Activated CD8-positive, alpha-beta memory T cell treated with anti-CD3 and anti-CD28 coated beads, Interleukin-2, amount 10 ng/mL, durations not matched to agents 7 days and 5 days (primary cell): ENCODE results near the gene BRCA2. TPM values are rescaled to one million over a fixed set of nuclear protein-coding genes. Genes with fewer than 3 reads are reported as not detected.
"Not testable (repeated sequence)": the region's sequence is repeated elsewhere in the genome, so short reads cannot be mapped to it uniquely, and the experiment has no call there.

Experiments
- ATAC-seq: fragments of 150-1000 bp; cut with Tn5 transposase; one replicate; pipeline ENCODE4 v1.10.0; 2021; ENCODE audit warnings: moderate library complexity
- CTCF ChIA-PET: fragments of 350-600 bp; sonication (Branson Sonifier 250); formaldehyde crosslinking; loops from one replicate; lab custom pipeline; 2021; ENCODE audit warnings: antibody characterized with exemption; lab: Charles Lee
- DNase-seq: peaks from one replicate; pipeline ENCODE4 v3.0.0-alpha.2; 2020
- H3K27ac Mint-ChIP-seq: one replicate; pipeline ENCODE4 v1.8.0; 2021; ENCODE audit warnings: mild to moderate bottlenecking, mixed read lengths
- H3K27me3 Mint-ChIP-seq: one replicate; pipeline ENCODE4 v1.8.0; 2021; ENCODE audit warnings: mixed read lengths
- H3K36me3 Mint-ChIP-seq: one replicate; pipeline ENCODE4 v1.8.0; 2021; ENCODE audit warnings: mild to moderate bottlenecking, mixed read lengths
- H3K4me1 Mint-ChIP-seq: one replicate; pipeline ENCODE4 v1.8.0; 2021; ENCODE audit warnings: mixed read lengths
- H3K4me3 Mint-ChIP-seq: one replicate; pipeline ENCODE4 v1.8.0; 2021; ENCODE audit warnings: mild to moderate bottlenecking, moderate library complexity, mixed read lengths
- H3K9me3 Mint-ChIP-seq: one replicate; pipeline ENCODE4 v1.8.0; 2022; ENCODE audit warnings: low read depth, mixed read lengths
- total RNA-seq, 2 experiments: library from RNA; stranded (reverse); gene quantifications; one replicate each; pipeline ENCODE4 v1.2.3, GENCODE V29; 2021

The BRCA2 gene
- total RNA-seq, 2 experiments from 2014 or later = 25.1 to 37.8 TPM

DNA sequence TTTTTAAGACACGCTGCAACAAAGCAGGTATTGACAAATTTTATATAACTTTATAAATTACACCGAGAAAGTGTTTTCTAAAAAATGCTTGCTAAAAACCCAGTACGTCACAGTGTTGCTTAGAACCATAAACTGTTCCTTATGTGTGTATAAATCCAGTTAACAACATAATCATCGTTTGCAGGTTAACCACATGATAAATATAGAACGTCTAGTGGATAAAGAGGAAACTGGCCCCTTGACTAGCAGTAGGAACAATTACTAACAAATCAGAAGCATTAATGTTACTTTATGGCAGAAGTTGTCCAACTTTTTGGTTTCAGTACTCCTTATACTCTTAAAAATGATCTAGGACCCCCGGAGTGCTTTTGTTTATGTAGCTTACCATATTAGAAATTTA lies 1.2 kb downstream of the BRCA2 start:
- CTCF ChIA-PET = interaction anchor here (1.4 to 2.4 kb wide), 3 partner anchors 10 to 265 kb away, joined by 3 to 9 read pairs (median 8); no protein-coding TSS in a partner anchor
- Mint-ChIP-seq H3K4me1 (peaks cover 48% of the 10 kb centered on the region), H3K27ac (peak overlapping the region; percentile 100), H3K36me3 (peaks cover 32% of the 10 kb centered on the region), H3K4me3 (peak overlapping the region; percentile 93), H3K9me3 (no peaks in the 10 kb centered on the region), H3K27me3 (no peaks in the 10 kb centered on the region)
- ATAC-seq (no peak), DNase-seq (no peak)

DNA sequence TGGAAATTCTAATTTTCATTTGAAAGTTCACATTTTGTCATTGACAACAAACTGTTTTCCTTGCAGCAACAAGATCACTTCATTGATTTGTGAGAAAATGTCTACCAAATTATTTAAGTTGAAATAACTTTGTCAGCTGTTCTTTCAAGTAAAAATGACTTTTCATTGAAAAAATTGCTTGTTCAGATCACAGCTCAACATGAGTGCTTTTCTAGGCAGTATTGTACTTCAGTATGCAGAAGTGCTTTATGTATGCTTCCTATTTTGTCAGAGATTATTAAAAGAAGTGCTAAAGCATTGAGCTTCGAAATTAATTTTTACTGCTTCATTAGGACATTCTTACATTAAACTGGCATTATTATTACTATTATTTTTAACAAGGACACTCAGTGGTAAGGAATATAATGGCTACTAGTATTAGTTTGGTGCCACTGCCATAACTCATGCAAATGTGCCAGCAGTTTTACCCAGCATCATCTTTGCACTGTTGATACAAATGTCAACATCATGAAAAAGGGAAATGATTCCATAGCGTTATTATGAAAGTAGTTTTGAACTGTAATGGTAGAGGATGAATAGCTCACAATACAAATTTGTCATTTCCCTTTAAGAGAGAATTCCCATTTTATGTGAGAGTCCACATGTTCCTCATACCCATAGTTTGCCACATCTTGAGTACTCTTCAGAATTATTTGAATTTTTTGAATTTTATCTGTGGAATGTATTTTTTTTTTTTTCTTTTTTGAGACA lies 2.6 kb downstream of the BRCA2 start:
- Mint-ChIP-seq H3K4me1 (peaks cover 48% of the 10 kb centered on the region), H3K36me3 (peaks cover 43% of the 10 kb centered on the region), H3K27me3 (no peaks in the 10 kb centered on the region), H3K9me3 (no peaks in the 10 kb centered on the region), H3K4me3 (no peak overlapping the region), H3K27ac (no peak overlapping the region)
- no peak for ATAC-seq
- CTCF ChIA-PET = interaction anchor here (0.9 to 2.3 kb wide), 3 partner anchors 12 to 264 kb away, joined by 3 to 5 read pairs (median 5); no protein-coding TSS in a partner anchor
- DNase-seq = no peak

DNA sequence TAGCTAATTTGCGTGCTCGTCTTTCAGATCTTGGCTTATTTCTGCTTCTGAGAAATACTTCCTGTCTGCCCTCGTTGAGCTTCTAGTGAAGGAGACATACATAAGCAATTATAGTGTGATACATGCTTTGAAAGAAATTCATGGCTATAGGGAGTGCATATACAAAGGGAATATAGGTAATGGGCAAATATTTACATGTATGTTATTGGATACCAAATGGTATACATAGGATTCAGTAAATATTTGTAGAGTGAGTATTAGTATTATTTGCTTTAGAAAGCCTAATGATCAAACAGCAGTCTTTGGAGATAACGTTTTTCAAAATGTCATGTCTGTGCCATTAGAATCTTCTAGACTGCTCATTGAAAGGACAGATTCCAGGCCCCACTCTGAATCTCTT lies 5.2 kb downstream of the BRCA2 start:
- CTCF ChIA-PET = no interaction called here
- no peak for DNase-seq
- no peak overlapping the region for H3K27ac Mint-ChIP-seq
- ATAC-seq = no peak
- H3K36me3 Mint-ChIP-seq = peaks cover 54% of the 10 kb centered on the region
- H3K4me1 Mint-ChIP-seq = peaks cover 40% of the 10 kb centered on the region
- H3K27me3 Mint-ChIP-seq = no peaks in the 10 kb centered on the region
- H3K9me3 Mint-ChIP-seq = no peaks in the 10 kb centered on the region
- no peak overlapping the region for H3K4me3 Mint-ChIP-seq

DNA sequence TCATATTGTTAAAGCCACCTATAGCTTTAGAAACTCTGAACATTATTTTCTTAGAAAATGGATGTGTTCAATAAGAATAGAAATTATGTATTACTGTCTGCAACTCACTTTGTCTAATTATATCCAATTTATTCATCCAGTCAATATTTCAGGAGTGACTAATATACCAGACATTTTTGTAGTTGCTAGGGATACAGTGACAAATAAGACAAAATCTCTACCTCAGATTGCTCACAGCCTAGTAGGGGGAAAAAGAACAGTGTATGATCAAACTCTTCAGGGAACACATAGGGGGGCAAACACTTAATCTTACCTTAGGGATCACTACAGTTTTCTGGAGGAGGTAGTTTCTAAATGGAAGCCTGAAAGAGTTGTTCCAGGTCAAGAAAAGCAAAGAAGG lies 8.6 kb downstream of the BRCA2 start:
- H3K4me3 Mint-ChIP-seq = no peak overlapping the region
- ATAC-seq = no peak
- H3K27me3 Mint-ChIP-seq = no peaks in the 10 kb centered on the region
- H3K27ac Mint-ChIP-seq = no peak overlapping the region
- H3K36me3 Mint-ChIP-seq = peaks cover 61% of the 10 kb centered on the region
- H3K9me3 Mint-ChIP-seq = no peaks in the 10 kb centered on the region
- peaks cover 26% of the 10 kb centered on the region for H3K4me1 Mint-ChIP-seq
- no peak for DNase-seq
- CTCF ChIA-PET = no interaction called here

DNA sequence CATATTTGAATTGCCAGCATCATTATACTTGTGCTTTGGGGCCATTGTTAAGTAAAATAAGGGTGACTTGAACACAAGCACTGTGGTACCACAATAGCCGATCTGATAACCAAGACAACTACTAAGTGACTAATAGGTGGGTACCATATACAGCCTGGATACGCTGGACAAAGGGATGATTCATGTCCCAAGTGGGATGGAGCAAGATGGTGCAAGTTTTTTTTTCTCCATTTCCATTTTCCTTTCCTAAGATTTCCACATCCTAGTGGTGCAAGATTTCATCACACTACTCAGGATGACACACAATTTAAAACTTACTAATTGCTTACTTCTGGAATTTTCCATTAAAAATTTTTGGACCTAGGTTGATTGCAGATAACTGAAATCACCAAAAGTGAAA lies 15.1 kb downstream of the BRCA2 start:
- CTCF ChIA-PET = no interaction called here
- no peak for ATAC-seq
- H3K27me3 Mint-ChIP-seq = no peaks in the 10 kb centered on the region
- peaks cover 7% of the 10 kb centered on the region for H3K4me1 Mint-ChIP-seq
- H3K9me3 Mint-ChIP-seq = no peaks in the 10 kb centered on the region
- no peak overlapping the region for H3K27ac Mint-ChIP-seq
- H3K36me3 Mint-ChIP-seq = peaks cover 63% of the 10 kb centered on the region
- DNase-seq = no peak
- H3K4me3 Mint-ChIP-seq = no peak overlapping the region

DNA sequence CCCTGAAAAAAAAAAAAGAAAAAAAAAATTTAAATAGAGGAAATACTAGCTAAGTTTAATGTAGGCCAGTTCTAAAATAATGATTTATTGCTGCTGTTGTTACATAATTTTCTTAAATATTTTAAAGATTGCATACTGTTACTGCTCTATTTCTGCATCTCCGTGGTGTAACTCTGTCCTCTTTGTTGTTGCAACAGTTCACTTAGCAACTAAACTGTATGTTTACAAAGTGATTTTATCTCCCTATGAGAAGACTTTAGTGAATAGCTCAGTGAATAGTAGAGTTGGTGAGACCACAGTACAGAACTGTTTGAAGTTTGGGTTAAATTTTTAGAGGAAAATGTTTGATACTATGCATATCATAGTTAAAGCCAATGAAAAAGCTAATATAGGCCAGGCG lies 19.4 kb downstream of the BRCA2 start:
- H3K4me3 Mint-ChIP-seq = no peak overlapping the region
- CTCF ChIA-PET = interaction anchor here (1.3 kb wide), 1 partner anchor 13 kb away, joined by 3 read pairs; no protein-coding TSS in a partner anchor

DNA sequence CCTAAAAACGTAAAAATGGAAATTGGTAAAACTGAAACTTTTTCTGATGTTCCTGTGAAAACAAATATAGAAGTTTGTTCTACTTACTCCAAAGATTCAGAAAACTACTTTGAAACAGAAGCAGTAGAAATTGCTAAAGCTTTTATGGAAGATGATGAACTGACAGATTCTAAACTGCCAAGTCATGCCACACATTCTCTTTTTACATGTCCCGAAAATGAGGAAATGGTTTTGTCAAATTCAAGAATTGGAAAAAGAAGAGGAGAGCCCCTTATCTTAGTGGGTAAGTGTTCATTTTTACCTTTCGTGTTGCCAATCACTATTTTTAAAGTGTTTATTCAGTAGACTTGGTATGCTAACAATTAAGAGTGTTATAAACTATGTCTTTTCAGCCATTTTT lies 25.6 kb downstream of the BRCA2 start:
- Mint-ChIP-seq H3K27me3 (no peaks in the 10 kb centered on the region), H3K9me3 (peaks cover 2% of the 10 kb centered on the region), H3K4me3 (no peak overlapping the region), H3K36me3 (peaks cover 45% of the 10 kb centered on the region), H3K4me1 (no peaks in the 10 kb centered on the region), H3K27ac (no peak overlapping the region)
- ATAC-seq (no peak), DNase-seq (no peak)
- CTCF ChIA-PET = no interaction called here

More for the DNA sequence above, 19.4 kb downstream of the BRCA2 start:
- H3K4me1 Mint-ChIP-seq = peaks cover 5% of the 10 kb centered on the region
- ATAC-seq (no peak), DNase-seq (no peak)
- H3K27me3 Mint-ChIP-seq = no peaks in the 10 kb centered on the region
- H3K9me3 Mint-ChIP-seq = peaks cover 2% of the 10 kb centered on the region
- no peak overlapping the region for H3K27ac Mint-ChIP-seq
- H3K36me3 Mint-ChIP-seq = peaks cover 79% of the 10 kb centered on the region

DNA sequence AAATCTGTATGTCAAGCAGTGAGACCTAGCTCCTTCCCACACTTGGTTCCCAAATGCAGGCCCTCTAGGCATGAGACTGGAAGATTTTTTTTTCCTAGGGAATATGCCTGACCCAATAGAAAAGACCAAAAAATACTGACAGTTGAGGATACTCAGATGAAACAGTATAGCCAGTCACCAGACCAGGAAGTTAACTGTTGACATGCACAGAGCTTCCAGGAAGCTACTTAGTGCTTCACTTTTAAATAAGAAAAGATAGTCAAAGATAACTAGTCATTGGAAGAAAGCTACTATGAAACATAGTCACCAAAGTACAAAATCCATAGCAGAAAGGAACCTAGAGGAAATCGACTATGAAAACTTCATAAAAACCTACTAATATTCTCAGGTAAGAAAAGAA lies 32.3 kb downstream of the BRCA2 start:
- CTCF ChIA-PET = interaction anchor here (1.0 kb wide), 1 partner anchor 12 kb away, joined by 3 read pairs; no protein-coding TSS in a partner anchor
- H3K4me3 Mint-ChIP-seq = no peak overlapping the region
- peaks cover 49% of the 10 kb centered on the region for H3K36me3 Mint-ChIP-seq
- ATAC-seq (no peak), DNase-seq (no peak)
- H3K27me3 Mint-ChIP-seq = no peaks in the 10 kb centered on the region
- H3K4me1 Mint-ChIP-seq = peaks cover 31% of the 10 kb centered on the region
- peak overlapping the region; percentile 21 for H3K27ac Mint-ChIP-seq
- no peaks in the 10 kb centered on the region for H3K9me3 Mint-ChIP-seq

DNA sequence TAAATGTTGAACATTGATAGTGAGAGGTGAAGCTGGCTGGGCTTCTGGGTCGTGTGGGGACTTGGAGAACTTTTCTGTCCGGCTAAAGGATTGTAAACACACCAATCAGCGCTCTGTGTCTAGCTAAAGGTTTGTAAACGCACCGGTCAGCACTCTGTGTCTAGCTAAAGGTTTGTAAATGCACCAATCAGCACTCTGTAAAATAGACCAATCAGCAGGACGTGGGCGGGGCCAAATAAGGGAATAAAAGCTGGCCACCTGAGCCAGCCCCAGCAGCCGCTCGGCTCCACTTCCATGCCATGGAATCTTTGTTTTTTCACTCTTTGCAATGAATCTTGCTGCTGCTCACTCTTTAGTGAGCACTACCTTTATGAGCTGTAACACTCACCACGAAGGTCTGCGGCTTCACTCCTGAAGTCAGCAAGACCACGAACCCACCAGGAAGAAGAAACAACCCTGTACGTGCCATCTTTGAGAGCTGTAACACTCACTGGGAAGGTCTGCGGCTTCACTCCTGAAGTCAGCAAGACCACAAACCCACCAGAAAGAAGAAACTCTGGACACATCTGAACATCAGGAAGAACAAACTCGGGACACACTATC lies 35.6 kb downstream of the BRCA2 start:
- CTCF ChIA-PET = interaction anchor here (0.7 kb wide), 1 partner anchor 30 kb away, joined by 4 read pairs; no protein-coding TSS in a partner anchor
- not testable (repeated sequence) for H3K9me3 Mint-ChIP-seq, H3K27me3 Mint-ChIP-seq, H3K4me3 Mint-ChIP-seq
- DNase-seq = peak; percentile 60
- H3K36me3 Mint-ChIP-seq = peaks cover 42% of the 10 kb centered on the region
- H3K27ac Mint-ChIP-seq = peak overlapping the region; percentile 41
- ATAC-seq = peak; percentile 45
- peaks cover 31% of the 10 kb centered on the region for H3K4me1 Mint-ChIP-seq

DNA sequence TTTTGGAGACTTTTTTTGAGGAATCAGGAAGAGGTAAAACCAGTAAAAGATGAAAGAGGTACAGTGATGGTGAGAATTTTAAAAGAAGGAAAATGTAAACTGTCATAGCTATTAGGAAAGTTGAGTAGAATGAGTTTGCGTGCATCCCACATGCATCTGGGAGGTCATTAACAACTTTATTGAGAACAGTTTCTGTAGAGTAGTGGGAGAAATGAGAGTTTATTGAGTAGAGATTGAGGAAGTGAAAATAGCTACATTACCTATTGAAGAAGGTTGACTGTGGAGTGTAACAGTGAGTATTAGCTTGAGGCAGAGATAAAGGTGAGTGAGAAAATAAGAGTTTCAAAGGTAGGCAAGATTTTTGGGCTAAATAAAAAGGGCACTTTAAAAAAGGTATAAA lies 38.7 kb downstream of the BRCA2 start:
- Mint-ChIP-seq H3K4me3 (no peak overlapping the region), H3K27me3 (no peaks in the 10 kb centered on the region)
- ATAC-seq = no peak

DNA sequence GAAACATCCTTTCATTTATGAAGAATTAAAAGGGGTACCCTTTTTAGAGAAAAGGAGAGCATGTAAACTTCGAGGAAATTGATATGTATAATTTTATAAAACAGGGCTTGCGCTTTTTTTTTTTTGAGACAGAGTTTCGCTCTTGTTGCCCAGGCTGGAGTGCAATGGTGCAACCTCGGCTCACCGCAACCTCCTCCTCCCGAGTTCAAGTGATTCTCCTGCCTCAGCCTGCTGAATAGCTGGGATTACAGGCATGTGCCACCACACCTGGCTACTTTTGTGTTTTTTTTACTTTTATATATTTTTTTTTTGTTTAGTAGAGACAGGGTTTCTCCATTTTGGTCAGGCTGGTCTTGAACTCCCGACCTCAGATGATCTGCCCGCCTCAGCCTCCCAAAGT lies 40.6 kb downstream of the BRCA2 start:
- DNase-seq, H3K9me3 Mint-ChIP-seq, H3K4me3 Mint-ChIP-seq, ATAC-seq, H3K27me3 Mint-ChIP-seq, H3K4me1 Mint-ChIP-seq, H3K27ac Mint-ChIP-seq, CTCF ChIA-PET: not testable (repeated sequence)
- peaks cover 29% of the 10 kb centered on the region for H3K36me3 Mint-ChIP-seq

More for the DNA sequence above, 38.7 kb downstream of the BRCA2 start:
- CTCF ChIA-PET = no interaction called here
- H3K4me1 Mint-ChIP-seq = peaks cover 19% of the 10 kb centered on the region
- H3K9me3 Mint-ChIP-seq = no peaks in the 10 kb centered on the region
- no peak overlapping the region for H3K27ac Mint-ChIP-seq
- no peak for DNase-seq
- peaks cover 35% of the 10 kb centered on the region for H3K36me3 Mint-ChIP-seq

DNA sequence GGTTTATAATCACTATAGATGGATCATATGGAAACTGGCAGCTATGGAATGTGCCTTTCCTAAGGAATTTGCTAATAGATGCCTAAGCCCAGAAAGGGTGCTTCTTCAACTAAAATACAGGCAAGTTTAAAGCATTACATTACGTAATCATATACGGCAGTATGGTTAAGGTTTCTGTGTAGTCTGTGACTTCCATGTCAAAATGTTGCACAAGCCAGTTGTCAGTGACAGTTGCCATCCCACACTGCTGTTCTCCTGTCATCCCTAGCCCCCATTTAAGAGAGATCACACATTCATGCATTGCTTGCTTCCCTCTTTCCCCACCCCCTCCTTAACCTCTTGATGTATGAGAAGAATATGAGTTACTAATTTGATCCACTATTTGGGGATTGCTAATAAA lies 47.3 kb downstream of the BRCA2 start:
- Mint-ChIP-seq H3K27me3 (no peaks in the 10 kb centered on the region), H3K27ac (no peak overlapping the region), H3K36me3 (peaks cover 39% of the 10 kb centered on the region), H3K4me3 (no peak overlapping the region), H3K9me3 (no peaks in the 10 kb centered on the region), H3K4me1 (no peaks in the 10 kb centered on the region)
- ATAC-seq (no peak), DNase-seq (no peak)
- CTCF ChIA-PET = no interaction called here

DNA sequence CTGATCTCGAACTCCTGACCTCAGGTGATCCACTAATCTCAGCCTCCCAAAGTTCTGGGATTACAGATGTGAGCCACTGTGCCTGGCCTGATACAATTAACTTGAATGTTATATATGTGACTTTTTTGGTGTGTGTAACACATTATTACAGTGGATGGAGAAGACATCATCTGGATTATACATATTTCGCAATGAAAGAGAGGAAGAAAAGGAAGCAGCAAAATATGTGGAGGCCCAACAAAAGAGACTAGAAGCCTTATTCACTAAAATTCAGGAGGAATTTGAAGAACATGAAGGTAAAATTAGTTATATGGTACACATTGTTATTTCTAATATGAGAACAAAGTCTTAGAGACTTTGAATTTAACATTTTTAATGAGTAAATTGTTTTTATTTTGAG lies 55.5 kb downstream of the BRCA2 start:
- DNase-seq = no peak
- CTCF ChIA-PET = no interaction called here
- Mint-ChIP-seq H3K4me1 (no peaks in the 10 kb centered on the region), H3K36me3 (peaks cover 55% of the 10 kb centered on the region), H3K9me3 (no peaks in the 10 kb centered on the region), H3K27me3 (no peaks in the 10 kb centered on the region), H3K27ac (no peak overlapping the region), H3K4me3 (no peak overlapping the region)
- ATAC-seq = no peak
